IPS DF 19.7 (cell line): ENCODE results near the gene DEDD.

Experiments
- DNase-seq: peaks from one replicate; pipeline ENCODE4 v3.0.0-alpha.2; 2013; ENCODE audit warnings: low read depth, low spot score

DEDD gene

DNA sequence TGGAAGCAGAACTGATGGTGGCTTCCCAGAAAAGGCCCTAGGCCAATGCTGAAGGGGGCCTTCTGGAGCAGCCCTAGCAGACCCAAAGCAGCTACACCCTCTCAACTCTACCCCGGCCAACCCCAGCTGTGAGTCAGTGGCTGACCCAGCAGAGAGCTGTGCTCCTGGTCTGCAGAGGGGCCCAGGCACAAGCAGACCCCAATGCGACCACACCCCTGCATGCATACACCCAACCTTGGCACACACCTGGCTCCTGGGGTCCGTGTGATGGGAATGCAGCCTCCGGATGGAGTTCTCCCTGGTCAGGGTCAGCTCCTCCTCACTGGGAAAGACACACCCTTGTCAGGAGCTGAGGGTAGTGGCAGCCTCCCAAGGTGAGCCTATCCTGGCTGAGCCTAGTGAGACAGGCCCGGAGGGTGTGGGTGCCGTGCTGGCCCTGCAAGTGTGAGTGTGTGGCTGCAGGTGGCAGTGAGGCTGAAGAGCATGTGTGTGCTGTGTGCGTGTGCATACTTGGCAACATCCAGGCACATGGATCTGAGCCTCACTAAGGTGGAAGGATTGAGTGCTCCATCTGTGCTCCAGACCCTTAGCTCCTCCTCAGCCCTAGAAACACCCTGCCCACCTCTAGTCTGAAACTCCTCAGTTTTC, 58.9 kb downstream of the DEDD start:
- DNase-seq: no peak

DNA sequence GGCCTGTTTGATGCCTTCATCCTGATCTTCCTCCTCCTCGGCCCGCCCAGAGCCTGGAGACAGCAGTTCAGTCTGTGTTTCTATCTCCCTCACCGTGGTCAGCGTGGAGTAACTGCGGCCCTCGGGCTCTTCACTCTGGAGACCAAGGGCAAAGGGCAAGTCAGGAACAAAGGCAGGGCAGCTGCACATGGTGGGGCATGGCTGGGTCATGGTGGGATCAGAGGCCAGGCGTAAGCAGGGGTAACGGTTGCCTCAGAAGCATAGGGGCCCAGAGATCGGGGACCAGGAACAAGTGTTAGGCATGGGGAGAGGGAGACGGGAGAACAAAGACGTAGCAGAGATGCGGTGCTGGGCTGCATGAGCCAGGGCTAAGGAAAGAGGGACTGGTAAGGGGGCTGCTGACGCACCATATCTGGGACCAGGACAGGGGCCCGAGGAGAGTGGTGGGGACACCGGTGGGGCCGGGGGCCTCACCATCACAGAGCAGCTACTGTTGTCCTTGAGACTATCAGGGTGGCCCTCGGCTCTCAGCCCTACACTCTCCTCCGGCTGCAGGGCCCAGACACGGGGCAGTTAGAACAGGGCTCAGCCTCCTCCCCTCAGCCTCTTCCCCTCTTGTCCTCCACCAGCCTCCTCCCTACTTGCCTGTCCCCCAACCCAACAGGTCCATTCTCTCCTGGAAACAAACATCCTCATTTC, 59.6 kb downstream of the DEDD start:
- DNase-seq: no peak

DNA sequence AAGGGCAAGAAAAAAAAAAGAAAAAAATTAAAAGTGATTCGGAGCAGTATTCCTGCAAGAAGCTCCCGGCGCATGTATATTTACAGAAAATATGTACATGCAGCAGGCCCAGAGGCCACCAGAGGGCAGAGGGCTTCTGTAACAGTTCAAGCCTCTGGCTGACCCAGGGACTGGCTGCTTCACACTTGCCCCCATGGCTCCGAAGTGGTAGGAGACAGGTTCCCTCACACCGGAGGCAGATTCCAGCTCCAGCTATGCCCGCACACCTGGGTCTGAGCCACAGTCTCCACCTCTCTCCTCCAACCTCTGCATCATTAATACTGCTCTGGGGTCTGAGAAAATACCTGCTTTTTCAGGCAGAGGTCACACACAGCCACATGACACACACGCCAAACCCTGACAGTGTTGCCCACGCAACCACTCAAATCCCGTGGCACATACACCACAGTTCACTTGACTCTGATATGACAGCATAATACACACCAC, 60.5 kb downstream of the DEDD start:
- DNase-seq: no peak
